H1 (cell line): Measurements from ENCODE around the gene NUMB. TPM values are rescaled to one million over a fixed set of nuclear protein-coding genes. Genes with fewer than 3 reads are reported as not detected.

Experiments
- CTCF ChIA-PET: fragments of 300-600 bp; sonication (Branson Sonifier 250); formaldehyde crosslinking; loops from one replicate; lab custom pipeline; 2021; ENCODE audit not compliant: partially characterized antibody; lab: Charles Lee
- POLR2A ChIA-PET: fragments of 300-600 bp; sonication (Branson Sonifier 250); formaldehyde crosslinking; loops from one replicate; lab custom pipeline; 2021; ENCODE audit warnings: inconsistent platforms; ENCODE audit not compliant: partially characterized antibody; lab: Charles Lee
- DNase-seq, 2 experiments: peaks; one replicate each; pipeline versions ENCODE4 v3.0.0 to v3.0.0-alpha.2; 2010 to 2022; ENCODE audit warnings: low spot score in 2 of 2, low read depth in 1 of 2, mixed read lengths in 1 of 2
- FAIRE-seq: peaks from 2 replicates; lab custom pipeline; 2011; peaks lifted over from hg19 to GRCh38; lab: Jason Lieb, UNC
- H2AFZ ChIP-seq: 2 replicates; pipeline ENCODE4 v1.8.1; 2012; ENCODE audit warnings: low read length, inconsistent platforms
- H2AK5ac ChIP-seq: 2 replicates; pipeline ENCODE4 v1.6.1; 2013; ENCODE audit warnings: low read depth, low read length
- H2BK120ac ChIP-seq: replicated peaks from 2 replicates; pipeline ENCODE3; 2013; ENCODE audit warnings: low read depth, low read length, inconsistent platforms
- H2BK12ac ChIP-seq: 2 replicates; pipeline ENCODE4 v1.6.1; 2013; ENCODE audit warnings: low read depth, low read length
- H2BK15ac ChIP-seq: 2 replicates; pipeline ENCODE4 v1.6.1; 2013; ENCODE audit warnings: low read length
- H2BK20ac ChIP-seq: 2 replicates; pipeline ENCODE4 v1.6.1; 2013; ENCODE audit warnings: low read length
- H2BK5ac ChIP-seq: 2 replicates; pipeline ENCODE4 v1.6.1; 2013; ENCODE audit warnings: low read depth, low read length
- H3K14ac ChIP-seq: 2 replicates; pipeline ENCODE4 v1.6.1; 2013; ENCODE audit warnings: inconsistent platforms; ENCODE audit not compliant: insufficient read length
- H3K18ac ChIP-seq: 2 replicates; pipeline ENCODE4 v1.6.1; 2013; ENCODE audit warnings: low read length; ENCODE audit errors: extremely low read depth
- H3K23ac ChIP-seq: 2 replicates; pipeline ENCODE4 v1.6.1; 2013; ENCODE audit warnings: inconsistent platforms; ENCODE audit not compliant: insufficient read length
- H3K23me2 ChIP-seq: 2 replicates; pipeline ENCODE4 v1.6.1; 2013; ENCODE audit warnings: low read depth, low read length
- H3K27ac ChIP-seq: 2 replicates; pipeline ENCODE4 v1.6.1; 2011; ENCODE audit warnings: low read depth, low read length, inconsistent platforms
- H3K27me3 ChIP-seq, 4 experiments: replicated peaks in 1 of 4; 1 replicate in 1 of 4; 2 replicates in 3 of 4; pipeline versions ENCODE4 v1.6.1 to v1.8.1; 2011 to 2013; ENCODE audit warnings: low read length in 3 of 4, mild to moderate bottlenecking in 3 of 4, inconsistent platforms in 2 of 4, mixed read lengths in 2 of 4, moderate library complexity in 1 of 4; ENCODE audit not compliant: control insufficient read depth in 3 of 4, insufficient read depth in 3 of 4; ENCODE audit errors: extremely low read depth in 1 of 4
- H3K36me3 ChIP-seq, 4 experiments: 2 replicates each; pipeline versions ENCODE4 v1.6.1 to v1.8.1; 2011 to 2013; ENCODE audit warnings: mild to moderate bottlenecking in 4 of 4, low read length in 3 of 4, moderate library complexity in 2 of 4, control low read depth in 1 of 4, inconsistent platforms in 1 of 4; ENCODE audit not compliant: insufficient read depth in 4 of 4, control insufficient read depth in 2 of 4
- H3K4ac ChIP-seq: replicated peaks from 2 replicates; pipeline ENCODE3; 2013; ENCODE audit warnings: low read length, low read depth, mixed read lengths, inconsistent platforms; ENCODE audit not compliant: insufficient read length
- H3K4me1 ChIP-seq, 4 experiments: replicated peaks in 1 of 4; 1 replicate in 1 of 4; 2 replicates in 3 of 4; pipeline versions ENCODE4 v1.6.1 to v1.8.1; 2011 to 2013; ENCODE audit warnings: low read length in 3 of 4, inconsistent platforms in 2 of 4, mixed read lengths in 1 of 4; ENCODE audit not compliant: insufficient read depth in 4 of 4, control insufficient read depth in 3 of 4
- H3K4me2 ChIP-seq, 2 experiments: 2 replicates each; pipeline versions ENCODE4 v1.6.1 to v1.8.1; 2011 to 2013; ENCODE audit warnings: low read depth in 2 of 2, low read length in 2 of 2, control low read depth in 1 of 2, inconsistent platforms in 1 of 2, mild to moderate bottlenecking in 1 of 2; ENCODE audit not compliant: insufficient read depth in 1 of 2
- H3K4me3 ChIP-seq, 4 experiments: fragments of 200-600, 300-600 bp in 1 of 4; sonication (generic), shearing (Covaris generic), sonication (Bioruptor Twin) in 1 of 4; 2 replicates each; pipeline versions ENCODE4 v1.5.1 to v1.8.1; 2011 to 2016; ENCODE audit warnings: low read length in 4 of 4, low read depth in 3 of 4, control low read depth in 2 of 4, inconsistent platforms in 2 of 4, mild to moderate bottlenecking in 2 of 4, mixed read lengths in 1 of 4, moderate library complexity in 1 of 4; ENCODE audit not compliant: insufficient read depth in 2 of 4; ENCODE audit errors: extremely low read depth in 1 of 4
- H3K56ac ChIP-seq: replicated peaks from 2 replicates; pipeline ENCODE3; 2013; ENCODE audit warnings: low read depth, mild to moderate bottlenecking, mixed read lengths, low read length, inconsistent platforms; ENCODE audit not compliant: insufficient read length
- H3K79me1 ChIP-seq: 2 replicates; pipeline ENCODE4 v1.6.1; 2013; ENCODE audit warnings: low read depth, low read length, control low read depth
- H3K79me2 ChIP-seq, 2 experiments: 2 replicates each; pipeline versions ENCODE4 v1.6.1 to v1.8.1; 2012 to 2013; ENCODE audit warnings: low read length in 2 of 2, mild to moderate bottlenecking in 2 of 2, inconsistent platforms in 1 of 2; ENCODE audit not compliant: insufficient read depth in 2 of 2, control insufficient read depth in 1 of 2
- H3K9ac ChIP-seq, 4 experiments: replicated peaks in 1 of 4; 1 replicate in 1 of 4; 2 replicates in 3 of 4; pipeline versions ENCODE4 v1.6.1 to v1.8.1; 2011 to 2013; ENCODE audit warnings: low read depth in 3 of 4, low read length in 3 of 4, control low read depth in 2 of 4, mild to moderate bottlenecking in 2 of 4, moderate library complexity in 2 of 4, inconsistent platforms in 1 of 4; ENCODE audit errors: extremely low read depth in 1 of 4
- H3K9me3 ChIP-seq, 2 experiments: 2 replicates each; pipeline versions ENCODE4 v1.6.1 to v1.8.1; 2012 to 2013; ENCODE audit warnings: mild to moderate bottlenecking in 2 of 2, moderate library complexity in 2 of 2, control low read depth in 1 of 2, inconsistent platforms in 1 of 2, low read depth in 1 of 2, low read length in 1 of 2, mixed read lengths in 1 of 2; ENCODE audit not compliant: insufficient read depth in 2 of 2
- H4K20me1 ChIP-seq, 2 experiments: replicated peaks in 1 of 2; 2 replicates each; pipeline versions ENCODE3 to v1.8.1; 2011 to 2013; ENCODE audit warnings: inconsistent platforms in 2 of 2, low read length in 2 of 2, mild to moderate bottlenecking in 1 of 2; ENCODE audit not compliant: insufficient read depth in 2 of 2, control insufficient read depth in 1 of 2
- H4K5ac ChIP-seq: 2 replicates; pipeline ENCODE4 v1.6.1; 2013; ENCODE audit warnings: low read length, low read depth, mixed read lengths, inconsistent platforms; ENCODE audit not compliant: insufficient read length
- H4K8ac ChIP-seq: 2 replicates; pipeline ENCODE4 v1.8.0; 2013; ENCODE audit warnings: mild to moderate bottlenecking, moderate library complexity, low read length, inconsistent platforms; ENCODE audit not compliant: insufficient read depth; ENCODE audit errors: extremely low read depth
- H4K91ac ChIP-seq: replicated peaks from 2 replicates; pipeline ENCODE3; 2013; ENCODE audit warnings: low read length, mixed read lengths, inconsistent platforms; ENCODE audit not compliant: insufficient read length
- BACH1 ChIP-seq: IDR thresholded peaks from 2 replicates; pipeline ENCODE4 v1.6.1; 2012; ENCODE audit warnings: low read length, improper control_type of control experiment
- CBX5 ChIP-seq: fragments of 300-800, 300-1000 bp; sonication (generic); IDR thresholded peaks from 2 replicates; pipeline ENCODE4 v1.7.1; 2016; ENCODE audit warnings: antibody characterized with exemption, low read length, low read depth
- CHD1 ChIP-seq: IDR thresholded peaks from 2 replicates; pipeline ENCODE4 v1.6.1; 2012; ENCODE audit warnings: low read depth, low read length, improper control_type of control experiment
- EP300 ChIP-seq, 2 experiments: IDR thresholded peaks; 1 replicate in 1 of 2; 2 replicates in 1 of 2; pipeline ENCODE4 v1.6.1; 2011 to 2012; ENCODE audit warnings: low read depth in 2 of 2, low read length in 2 of 2, mild to moderate bottlenecking in 2 of 2, borderline replicate concordance in 1 of 2, inconsistent platforms in 1 of 2, moderate library complexity in 1 of 2
- EZH2 ChIP-seq: fragments of 200-600 bp; sonication (generic); IDR thresholded peaks from 2 replicates; pipeline ENCODE4 v1.7.1; 2012; ENCODE audit warnings: low read depth, mild to moderate bottlenecking, moderate library complexity, low read length, inconsistent platforms; ENCODE audit not compliant: severe bottlenecking
- GABPA ChIP-seq: IDR thresholded peaks from 2 replicates; pipeline ENCODE4 v1.6.1; 2011; ENCODE audit warnings: mild to moderate bottlenecking, low read length, moderate library complexity, borderline replicate concordance; ENCODE audit not compliant: insufficient read depth
- HDAC2 ChIP-seq, 2 experiments: fragments of 300-600 bp in 1 of 2; sonication (generic) in 1 of 2; IDR thresholded peaks; 2 replicates each; pipeline ENCODE4 v1.6.1; 2011 to 2012; ENCODE audit warnings: low read depth in 2 of 2, low read length in 2 of 2, mild to moderate bottlenecking in 2 of 2, moderate library complexity in 2 of 2, borderline replicate concordance in 1 of 2, inconsistent platforms in 1 of 2
- JUND ChIP-seq: IDR thresholded peaks from 2 replicates; pipeline ENCODE4 v1.6.1; 2011; ENCODE audit warnings: mild to moderate bottlenecking, improper control_type of control experiment, low read length
- KDM5A ChIP-seq: fragments of 200-600 bp; IDR thresholded peaks from 2 replicates; pipeline ENCODE4 v1.7.1; 2012; ENCODE audit warnings: mild to moderate bottlenecking, low read length, inconsistent platforms, mixed read lengths
- NANOG ChIP-seq: IDR thresholded peaks from 2 replicates; pipeline ENCODE4 v1.6.1; 2011; ENCODE audit warnings: low read length, low read depth, mild to moderate bottlenecking, inconsistent platforms; ENCODE audit not compliant: insufficient read depth, poor library complexity, severe bottlenecking
- POU5F1 ChIP-seq: IDR thresholded peaks from 2 replicates; pipeline ENCODE4 v1.6.1; 2011; ENCODE audit warnings: low read depth, mild to moderate bottlenecking, low read length, moderate library complexity
- SP2 ChIP-seq: IDR thresholded peaks from 2 replicates; pipeline ENCODE4 v1.6.1; 2012; ENCODE audit warnings: mild to moderate bottlenecking, low read length, inconsistent platforms
- WGBS, 2 experiments: shearing (Covaris generic) in 1 of 2; methylation state at CpG; one replicate each; pipeline versions ENCODE4 v1.1.6 to v1.1.7; 2013 to 2015; ENCODE audit warnings: low lambda C conversion rate in 2 of 2, mixed read lengths in 2 of 2, inconsistent platforms in 1 of 2, low coverage in 1 of 2, missing lambda C conversion rate in 1 of 2; ENCODE audit not compliant: insufficient replicate concordance in 2 of 2, insufficient coverage in 1 of 2, insufficient read length in 1 of 2; ENCODE audit errors: extremely low coverage in 1 of 2, missing lambda C conversion rate in 1 of 2; 5-methylcytosine and 5-hydroxymethylcytosine counted together
- polyA plus RNA-seq, 7 experiments: library from polyadenylated mRNA; depleted of rRNA in 3 of 7; stranded (reverse) in 5 of 7; unstranded in 2 of 7; fragments of >200 nt in 5 of 7; fragments of 200-250 nt in 2 of 7; gene quantifications; 1 replicate in 5 of 7; 2 replicates in 1 of 7; 4 replicates in 1 of 7; pipeline versions ENCODE4 v1.2.1 to v1.2.3, GENCODE V29; 2011 to 2013; ENCODE audit warnings: missing spikeins in 2 of 7, mixed read lengths in 2 of 7
- total RNA-seq: library from RNA; stranded (reverse); fragmentation: NEBNext Ultra II Directional; extraction: Animal tissue kit (Norgen Biotek cat#: 25700); gene quantifications from 2 replicates; pipeline ENCODE4 v1.2.1, GENCODE V29; 2021
- TF ChIP-seq, protein P1 (sequence below): IDR thresholded peaks from 2 replicates; pipeline ENCODE4 v1.6.1; 2011; ENCODE audit warnings: low read depth, mild to moderate bottlenecking, low read length; ENCODE audit not compliant: insufficient read depth

NUMB gene
- total and polyA plus RNA-seq, 2 of the 8 experiments (the other 6 are each of a cell fraction or from before 2014, with no cell fraction given): 54.3 to 78.1 TPM

DNA sequence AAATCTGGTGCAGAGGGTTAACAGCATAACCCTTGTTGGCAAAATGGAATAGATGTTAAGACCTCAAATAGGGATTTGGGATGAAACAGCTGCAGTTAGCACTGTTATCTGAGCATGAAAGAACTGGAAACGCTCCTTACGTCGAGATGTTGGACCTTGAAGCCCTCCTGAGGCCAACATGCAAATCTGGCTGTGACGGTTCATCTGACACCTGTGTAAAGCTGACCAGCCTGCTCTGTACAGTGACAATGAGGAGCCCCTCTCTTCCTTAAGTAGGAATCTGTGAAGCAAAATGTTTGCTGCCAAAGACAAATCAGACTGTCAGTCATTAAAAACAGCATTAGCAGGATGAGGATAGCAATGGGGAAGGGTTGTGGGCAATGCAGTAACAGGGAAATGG is 184.5 kb downstream of the NUMB start:
- no peak overlapping the region for H4K5ac ChIP-seq
- POLR2A ChIA-PET: interaction anchor here (1.4 kb wide), 1 partner anchor 8 kb away, joined by 5 read pairs; no protein-coding TSS in a partner anchor
- no peak overlapping the region for H4K91ac ChIP-seq
- no peaks in the 10 kb centered on the region; the same call in 1 of the 2 replicates for H3K23me2 ChIP-seq
- no peak overlapping the region for H2AK5ac ChIP-seq
- H3K9ac ChIP-seq: no peak overlapping the region
- H3K79me2 ChIP-seq: no peaks in the 10 kb centered on the region
- no peak overlapping the region for H2BK20ac ChIP-seq
- no peak overlapping the region for H2BK120ac ChIP-seq
- H3K27ac ChIP-seq: no peak overlapping the region
- H3K27me3 ChIP-seq: peaks cover 0 to 4% (median 0%) of the 10 kb centered on the region in 4 experiments; a peak in 1 of 7 replicates
- no peaks in the 10 kb centered on the region; the same call in 1 of the 2 replicates for H3K79me1 ChIP-seq
- no peak overlapping the region for H2BK15ac ChIP-seq
- no peak overlapping the region for H2AFZ ChIP-seq
- FAIRE-seq (no peak), DNase-seq (no peak)
- 97% methylated on average over 4 of the region's 4 CpGs; no CpG with 5 or more reads in 1 of the 2 experiments for WGBS, 2 experiments
- no peak overlapping the region for H2BK12ac ChIP-seq
- H2BK5ac ChIP-seq: no peak overlapping the region
- no peaks in the 10 kb centered on the region for H3K9me3 ChIP-seq
- H3K14ac ChIP-seq: no peak overlapping the region
- H3K4ac ChIP-seq: no peak overlapping the region
- H3K23ac ChIP-seq: no peak overlapping the region
- H3K36me3 ChIP-seq: peaks cover 2 to 61% (median 8%) of the 10 kb centered on the region in 4 experiments; a peak in 7 of 8 replicates
- H3K56ac ChIP-seq: no peak overlapping the region
- H4K20me1 ChIP-seq: no peaks in the 10 kb centered on the region
- CTCF ChIA-PET: interaction anchor here (0.6 to 2.2 kb wide), 5 partner anchors 21 to 204 kb away, joined by 3 to 11 read pairs (median 4); no protein-coding TSS in a partner anchor
- no peak overlapping the region for H3K18ac ChIP-seq
- H4K8ac ChIP-seq: no peak overlapping the region
- H3K4me2 ChIP-seq: no peak overlapping the region
- H3K4me3 ChIP-seq: no peak overlapping the region
- H3K4me1 ChIP-seq: peaks cover 0 to 9% (median 3%) of the 10 kb centered on the region in 4 experiments; a peak in 4 of 7 replicates
- TF ChIP-seq CBX5: no peak
- no peak for TF ChIP-seq HDAC2 (IDR thresholded peaks at IDR 0.05; ENCODE audit: borderline replicate concordance in 1 of 2, low read depth in 2 of 2, low read length in 2 of 2)
- TF ChIP-seq CHD1: no peak
- TF ChIP-seq KDM5A: no peak
- no peak for TF ChIP-seq JUND
- TF ChIP-seq SP2: no peak
- TF ChIP-seq EZH2: no peak
- TF ChIP-seq, protein P1, sequence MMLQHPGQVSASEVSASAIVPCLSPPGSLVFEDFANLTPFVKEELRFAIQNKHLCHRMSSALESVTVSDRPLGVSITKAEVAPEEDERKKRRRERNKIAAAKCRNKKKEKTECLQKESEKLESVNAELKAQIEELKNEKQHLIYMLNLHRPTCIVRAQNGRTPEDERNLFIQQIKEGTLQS: no peak
- TF ChIP-seq BACH1: no peak
- no peak for TF ChIP-seq GABPA
- TF ChIP-seq POU5F1: no peak
- TF ChIP-seq EP300 (IDR thresholded peaks at IDR 0.05; ENCODE audit: borderline replicate concordance in 1 of 2, low read depth in 2 of 2, low read length in 2 of 2): no peak
- no peak for TF ChIP-seq NANOG
